ENCODE data around the gene B3GALT4. TPM values are rescaled to one million over a fixed set of nuclear protein-coding genes. Genes with fewer than 3 reads are reported as not detected.
"Not testable (repeated sequence)": the region's sequence is repeated elsewhere in the genome, so short reads cannot be mapped to it uniquely, and the experiment has no call there.

Gene B3GALT4
- total RNA-seq, 1 experiment from 2014 or later = 3.4 TPM

GRCh38 chr6:33279971-33280511 lies 3.1 kb downstream of the B3GALT4 start:
- no peaks in the 10 kb centered on the region for H3K9me3 ChIP-seq (ENCODE audit: low read length)
- peaks cover 10% of the 10 kb centered on the region for H4K20me1 ChIP-seq (ENCODE audit: insufficient read depth, low read depth, low read length)
- no peak overlapping the region for H3K4me3 ChIP-seq (ENCODE audit: low read length)
- H2AFZ ChIP-seq (ENCODE audit: low read length) = no peak overlapping the region
- H3K4me2 ChIP-seq (ENCODE audit: low read depth, low read length, poor library complexity, severe bottlenecking) = no peak overlapping the region
- no peaks in the 10 kb centered on the region for H3K27me3 ChIP-seq (ENCODE audit: low read length)
- peak; percentile 56 for DNase-seq
- no peaks in the 10 kb centered on the region for H3K9me2 ChIP-seq (replicated peaks; ENCODE audit: insufficient read depth, low read length)
- no peak overlapping the region for H3K27ac ChIP-seq (ENCODE audit: low read length)
- H3K4me1 ChIP-seq (ENCODE audit: low read length) = peaks cover 43% of the 10 kb centered on the region
- H3K9ac ChIP-seq (ENCODE audit: low read length) = no peak overlapping the region
- peaks cover 21% of the 10 kb centered on the region for H3K36me3 ChIP-seq (ENCODE audit: insufficient read depth, low read length)
- H3K79me2 ChIP-seq (ENCODE audit: low read length) = peaks cover 6% of the 10 kb centered on the region; the same call in 1 of the 2 replicates

- no peaks in the 10 kb centered on the region for H3K27me3 ChIP-seq (ENCODE audit: low read length)
- H3K36me3 ChIP-seq (ENCODE audit: insufficient read depth, low read length) = peaks cover 16% of the 10 kb centered on the region
- H3K9me2 ChIP-seq (replicated peaks; ENCODE audit: insufficient read depth, low read length) = no peaks in the 10 kb centered on the region
- H3K79me2 ChIP-seq (ENCODE audit: low read length) = 0 out of 2 replicates have a peak, but pooled peaks cover 4% of the 10 kb centered on the region
- no peak overlapping the region for H3K4me2 ChIP-seq (ENCODE audit: low read depth, low read length, poor library complexity, severe bottlenecking)
- H3K9ac ChIP-seq (ENCODE audit: low read length) = no peak overlapping the region
- H3K9me3 ChIP-seq (ENCODE audit: low read length) = no peaks in the 10 kb centered on the region
- H3K4me1 ChIP-seq (ENCODE audit: low read length) = peaks cover 38% of the 10 kb centered on the region
- H4K20me1 ChIP-seq (ENCODE audit: insufficient read depth, low read depth, low read length) = peaks cover 5% of the 10 kb centered on the region; the same call in 1 of the 2 replicates
- H3K27ac ChIP-seq (ENCODE audit: low read length) = no peak overlapping the region
- H2AFZ ChIP-seq (ENCODE audit: low read length) = no peak overlapping the region
- DNase-seq = no peak
- no peak overlapping the region for H3K4me3 ChIP-seq (ENCODE audit: low read length)
Observed at GRCh38 chr6:33280539-33280938, 3.6 kb downstream of the B3GALT4 start.

GRCh38 chr6:33285214-33285613 lies 8.3 kb downstream of the B3GALT4 start:
- H2AFZ ChIP-seq (ENCODE audit: low read length); H3K9me2 ChIP-seq (replicated peaks; ENCODE audit: insufficient read depth, low read length); H3K4me1 ChIP-seq (ENCODE audit: low read length); H3K4me3 ChIP-seq (ENCODE audit: low read length); H3K27ac ChIP-seq (ENCODE audit: low read length); H3K27me3 ChIP-seq (ENCODE audit: low read length); H3K4me2 ChIP-seq (ENCODE audit: low read depth, low read length, poor library complexity, severe bottlenecking); H4K20me1 ChIP-seq (ENCODE audit: insufficient read depth, low read depth, low read length); DNase-seq; H3K9ac ChIP-seq (ENCODE audit: low read length); H3K9me3 ChIP-seq (ENCODE audit: low read length): not testable (repeated sequence)
- H3K36me3 ChIP-seq (ENCODE audit: insufficient read depth, low read length) = peaks cover 23% of the 10 kb centered on the region; the same call in 1 of the 2 replicates
- H3K79me2 ChIP-seq (ENCODE audit: low read length) = peaks cover 37% of the 10 kb centered on the region

GRCh38 chr6:33286946-33287914 lies 10.3 kb downstream of the B3GALT4 start:
- peak overlapping the region; percentile 88 for H3K9ac ChIP-seq (ENCODE audit: low read length)
- H3K27ac ChIP-seq (ENCODE audit: low read length) = no peak overlapping the region
- H3K36me3 ChIP-seq (ENCODE audit: insufficient read depth, low read length) = peaks cover 32% of the 10 kb centered on the region; the same call in 1 of the 2 replicates
- H3K9me2 ChIP-seq (replicated peaks; ENCODE audit: insufficient read depth, low read length) = no peaks in the 10 kb centered on the region
- no peak overlapping the region for H2AFZ ChIP-seq (ENCODE audit: low read length)
- peaks cover 23% of the 10 kb centered on the region for H3K4me1 ChIP-seq (ENCODE audit: low read length)
- H3K27me3 ChIP-seq (ENCODE audit: low read length) = no peaks in the 10 kb centered on the region
- no peak for DNase-seq
- no peaks in the 10 kb centered on the region for H3K9me3 ChIP-seq (ENCODE audit: low read length)
- peak overlapping the region; percentile 88 for H3K4me3 ChIP-seq (ENCODE audit: low read length)
- H3K4me2 ChIP-seq (ENCODE audit: low read depth, low read length, poor library complexity, severe bottlenecking) = peak overlapping the region; percentile 68
- peaks cover 50% of the 10 kb centered on the region for H3K79me2 ChIP-seq (ENCODE audit: low read length)
- H4K20me1 ChIP-seq (ENCODE audit: insufficient read depth, low read depth, low read length) = no peaks in the 10 kb centered on the region

GRCh38 chr6:33288141-33288920 lies 11.4 kb downstream of the B3GALT4 start:
- H3K4me3 ChIP-seq (ENCODE audit: low read length) = peak overlapping the region; percentile 88
- peak overlapping the region; percentile 88 for H3K9ac ChIP-seq (ENCODE audit: low read length)
- peak overlapping the region; percentile 68 for H3K4me2 ChIP-seq (ENCODE audit: low read depth, low read length, poor library complexity, severe bottlenecking)
- H3K9me2 ChIP-seq (replicated peaks; ENCODE audit: insufficient read depth, low read length) = no peaks in the 10 kb centered on the region
- no peaks in the 10 kb centered on the region for H4K20me1 ChIP-seq (ENCODE audit: insufficient read depth, low read depth, low read length)
- H3K36me3 ChIP-seq (ENCODE audit: insufficient read depth, low read length) = peaks cover 32% of the 10 kb centered on the region; the same call in 1 of the 2 replicates
- peaks cover 23% of the 10 kb centered on the region for H3K4me1 ChIP-seq (ENCODE audit: low read length)
- H3K27ac ChIP-seq (ENCODE audit: low read length) = peak overlapping the region; percentile 4; the same call in 1 of the 2 replicates
- peaks cover 50% of the 10 kb centered on the region for H3K79me2 ChIP-seq (ENCODE audit: low read length)
- H2AFZ ChIP-seq (ENCODE audit: low read length) = peak overlapping the region; percentile 96; the same call in 1 of the 2 replicates
- H3K27me3 ChIP-seq (ENCODE audit: low read length) = no peaks in the 10 kb centered on the region
- H3K9me3 ChIP-seq (ENCODE audit: low read length) = no peaks in the 10 kb centered on the region
- DNase-seq = no peak

GRCh38 chr6:33288921-33289783 lies 12.2 kb downstream of the B3GALT4 start, which contains the start of the genes PFDN6 and WDR46:
Gene PFDN6, plus strand, starts transcription at chr6:33289601. Its CDS starts 256 bp downstream, at chr6:33289857.
Gene WDR46, minus strand, starts transcription at chr6:33289239. Its CDS starts 69 bp downstream, at chr6:33289170.
- Histone ChIP-seq H2AFZ (ENCODE audit: low read length) (peak within 1 kb of the TSS; percentile 96), H3K4me2 (ENCODE audit: low read depth, low read length, poor library complexity, severe bottlenecking) (peak within 1 kb of the TSS; percentile 68), H3K27ac (ENCODE audit: low read length) (peak within 1 kb of the TSS; percentile 13; the same call in 1 of the 2 replicates), H3K9me2 (replicated peaks; ENCODE audit: insufficient read depth, low read length) (no peaks in the 10 kb centered on the region), H3K9me3 (ENCODE audit: low read length) (no peaks in the 10 kb centered on the region), H3K27me3 (ENCODE audit: low read length) (no peaks in the 10 kb centered on the region), H3K36me3 (ENCODE audit: insufficient read depth, low read length) (peaks cover 32% of the 10 kb centered on the region; the same call in 1 of the 2 replicates), H3K4me1 (ENCODE audit: low read length) (peaks cover 23% of the 10 kb centered on the region), H3K9ac (ENCODE audit: low read length) (peak within 1 kb of the TSS; percentile 88), H4K20me1 (ENCODE audit: insufficient read depth, low read depth, low read length) (no peaks in the 10 kb centered on the region), H3K79me2 (ENCODE audit: low read length) (peaks cover 50% of the 10 kb centered on the region), H3K4me3 (ENCODE audit: low read length) (peak within 1 kb of the TSS; percentile 88)
- peak; percentile 96 for DNase-seq

- Histone ChIP-seq H3K9me3 (ENCODE audit: low read length) (no peaks in the 10 kb centered on the region), H3K9me2 (replicated peaks; ENCODE audit: insufficient read depth, low read length) (no peaks in the 10 kb centered on the region), H2AFZ (ENCODE audit: low read length) (no peak overlapping the region; the same call in 1 of the 2 replicates), H3K27me3 (ENCODE audit: low read length) (no peaks in the 10 kb centered on the region), H3K4me2 (ENCODE audit: low read depth, low read length, poor library complexity, severe bottlenecking) (peak overlapping the region; percentile 68), H3K4me3 (ENCODE audit: low read length) (peak overlapping the region; percentile 88), H4K20me1 (ENCODE audit: insufficient read depth, low read depth, low read length) (no peaks in the 10 kb centered on the region), H3K79me2 (ENCODE audit: low read length) (peaks cover 46% of the 10 kb centered on the region), H3K9ac (ENCODE audit: low read length) (peak overlapping the region; percentile 88), H3K27ac (ENCODE audit: low read length) (peak overlapping the region; percentile 13; the same call in 1 of the 2 replicates), H3K36me3 (ENCODE audit: insufficient read depth, low read length) (peaks cover 25% of the 10 kb centered on the region; the same call in 1 of the 2 replicates), H3K4me1 (ENCODE audit: low read length) (peaks cover 23% of the 10 kb centered on the region)
- no peak for DNase-seq
Observed at GRCh38 chr6:33289784-33290315, 12.9 kb downstream of the B3GALT4 start.
